CD14-positive monocyte (primary cell): ENCODE results near the gene ADAMTSL2. TPM values are rescaled to one million over a fixed set of nuclear protein-coding genes. Genes with fewer than 3 reads are reported as not detected.

Experiments used
- DNase-seq, 3 donors: peaks; one replicate each; pipeline ENCODE4 v3.0.0-alpha.2; 2011 to 2022
- H2AFZ ChIP-seq: 2 replicates; pipeline ENCODE4 v1.6.0; 2012; ENCODE audit warnings: mild to moderate bottlenecking, low read depth, low read length, inconsistent platforms; ENCODE audit not compliant: insufficient read depth, poor library complexity, severe bottlenecking
- H3K27ac ChIP-seq, 2 donors: 1 replicate in 1 of 2; 2 replicates in 1 of 2; pipeline ENCODE4 v1.5.1; 2012 to 2013; ENCODE audit warnings: low read length in 2 of 2, control low read depth in 1 of 2, inconsistent platforms in 1 of 2, low read depth in 1 of 2, mild to moderate bottlenecking in 1 of 2
- H3K27me3 ChIP-seq, 2 donors: one replicate each; pipeline versions ENCODE4 v1.6.0 to v1.6.1; 2011 to 2013; ENCODE audit warnings: low read length in 2 of 2; ENCODE audit not compliant: control insufficient read depth in 2 of 2, insufficient read depth in 2 of 2
- H3K36me3 ChIP-seq, 2 donors: replicated peaks in 1 of 2; 1 replicate in 1 of 2; 2 replicates in 1 of 2; pipeline versions ENCODE4 v1.5.1 to v1.6.1; 2012 to 2013; ENCODE audit warnings: low read length in 2 of 2, control low read depth in 1 of 2, inconsistent platforms in 1 of 2, mild to moderate bottlenecking in 1 of 2; ENCODE audit not compliant: insufficient read depth in 2 of 2, control insufficient read depth in 1 of 2
- H3K4me1 ChIP-seq, 2 donors: 1 replicate in 1 of 2; 2 replicates in 1 of 2; pipeline versions ENCODE4 v1.5.1 to v1.6.1; 2012 to 2013; ENCODE audit warnings: low read length in 2 of 2, control low read depth in 1 of 2, inconsistent platforms in 1 of 2, mild to moderate bottlenecking in 1 of 2, moderate library complexity in 1 of 2; ENCODE audit not compliant: insufficient read depth in 2 of 2, control insufficient read depth in 1 of 2
- H3K4me2 ChIP-seq: replicated peaks from 2 replicates; pipeline ENCODE3; 2012; ENCODE audit warnings: low read length, moderate library complexity, mild to moderate bottlenecking; ENCODE audit not compliant: poor library complexity, severe bottlenecking; ENCODE audit errors: extremely low read depth
- H3K4me3 ChIP-seq, 3 experiments: fragments of 200-600 bp in 1 of 3; sonication (generic) in 1 of 3; replicated peaks in 1 of 3; 1 replicate in 2 of 3; 2 replicates in 1 of 3; pipeline ENCODE4 v1.5.1; 2011 to 2013; ENCODE audit warnings: low read length in 3 of 3, mild to moderate bottlenecking in 3 of 3, control low read depth in 2 of 3, low read depth in 2 of 3, inconsistent platforms in 1 of 3, moderate library complexity in 1 of 3
- H3K79me2 ChIP-seq: 2 replicates; pipeline ENCODE4 v1.6.0; 2012; ENCODE audit warnings: mild to moderate bottlenecking, control low read depth, inconsistent platforms, low read length, moderate library complexity; ENCODE audit not compliant: insufficient read depth
- H3K9ac ChIP-seq: 2 replicates; pipeline ENCODE4 v1.6.0; 2017; ENCODE audit warnings: low read length, mild to moderate bottlenecking; ENCODE audit not compliant: insufficient read depth, poor library complexity, severe bottlenecking
- H3K9me3 ChIP-seq, 2 donors: replicated peaks in 1 of 2; 1 replicate in 1 of 2; 2 replicates in 1 of 2; pipeline versions ENCODE4 v1.5.1 to v1.6.1; 2012 to 2013; ENCODE audit warnings: low read length in 2 of 2, control low read depth in 1 of 2; ENCODE audit not compliant: control insufficient read depth in 1 of 2, insufficient read depth in 1 of 2
- H4K20me1 ChIP-seq: 2 replicates; pipeline ENCODE4 v1.6.0; 2012; ENCODE audit warnings: mild to moderate bottlenecking, low read length, control low read depth, moderate library complexity; ENCODE audit not compliant: insufficient read depth
- H3K27ac Mint-ChIP-seq, 7 donors: one replicate each; pipeline ENCODE4 v1.8.0; 2020; ENCODE audit warnings: mild to moderate bottlenecking in 7 of 7, mixed read lengths in 7 of 7, moderate library complexity in 6 of 7, inconsistent platforms in 2 of 7
- H3K27me3 Mint-ChIP-seq, 3 donors: one replicate each; pipeline ENCODE4 v1.8.0; 2021 to 2022; ENCODE audit warnings: low read depth in 3 of 3, mild to moderate bottlenecking in 3 of 3, mixed read lengths in 3 of 3, moderate library complexity in 3 of 3, inconsistent platforms in 1 of 3
- H3K36me3 Mint-ChIP-seq, 2 donors: one replicate each; pipeline ENCODE4 v1.8.0; 2020; ENCODE audit warnings: mixed read lengths in 2 of 2, inconsistent platforms in 1 of 2, mild to moderate bottlenecking in 1 of 2
- H3K4me1 Mint-ChIP-seq: one replicate; pipeline ENCODE4 v1.8.0; 2020; ENCODE audit warnings: mild to moderate bottlenecking, mixed read lengths
- H3K4me3 Mint-ChIP-seq, 2 donors: one replicate each; pipeline ENCODE4 v1.8.0; 2020; ENCODE audit warnings: mild to moderate bottlenecking in 2 of 2, mixed read lengths in 2 of 2, moderate library complexity in 1 of 2
- H3K9me3 Mint-ChIP-seq, 7 donors: one replicate each; pipeline ENCODE4 v1.8.0; 2020 to 2022; ENCODE audit warnings: mixed read lengths in 7 of 7, mild to moderate bottlenecking in 6 of 7, moderate library complexity in 6 of 7, inconsistent platforms in 2 of 7
- WGBS: methylation state at CpG from one replicate; pipeline ENCODE4 v1.1.5; 2013; ENCODE audit warnings: missing lambda C conversion rate; ENCODE audit not compliant: insufficient coverage; 5-methylcytosine and 5-hydroxymethylcytosine counted together
- intact Hi-C, 2 donors: fragments of 100-400 bp; cut with micrococcal nuclease; formaldehyde crosslinking; loops; one replicate each; pipeline versions ENCODE4 v1.15.0 to v1.15.1; 2023
- polyA plus RNA-seq, 3 donors: library from polyadenylated mRNA; depleted of rRNA in 1 of 3; unstranded in 2 of 3; stranded (reverse) in 1 of 3; fragments of 300-500 nt in 2 of 3; fragments of >200 nt in 1 of 3; fragmentation: Illumina TruSeq in 2 of 3; gene quantifications; 1 replicate in 2 of 3; 2 replicates in 1 of 3; pipeline ENCODE4 v1.2.3, GENCODE V29; 2012 to 2021
- TF ChIP-seq, protein P1 (sequence below): fragments of 200-600 bp; IDR thresholded peaks from one replicate; pipeline ENCODE4 v1.8.0; 2022; ENCODE audit warnings: antibody characterized with exemption, mild to moderate bottlenecking

Gene ADAMTSL2
- polyA plus RNA-seq, 3 donors = 0.08 TPM; not detected in 2

GRCh38 chr9:133529874-133530273 lies 4.6 kb upstream of the ADAMTSL2 start:
- no peaks in the 10 kb centered on the region for H3K9me3 ChIP-seq
- H3K4me3 ChIP-seq = no peak overlapping the region
- no peak overlapping the region for H3K9ac ChIP-seq
- H3K36me3 ChIP-seq = no peaks in the 10 kb centered on the region
- no peak overlapping the region for H3K27ac ChIP-seq
- 96% methylated on average over 5 of the region's 7 CpGs for WGBS
- H3K4me2 ChIP-seq = no peak overlapping the region
- H3K27me3 Mint-ChIP-seq = peaks cover 24 to 39% (median 30%) of the 10 kb centered on the region in 3 donors
- intact Hi-C loops = no loop called here
- no peak overlapping the region for H3K27ac Mint-ChIP-seq
- TF ChIP-seq, protein P1, sequence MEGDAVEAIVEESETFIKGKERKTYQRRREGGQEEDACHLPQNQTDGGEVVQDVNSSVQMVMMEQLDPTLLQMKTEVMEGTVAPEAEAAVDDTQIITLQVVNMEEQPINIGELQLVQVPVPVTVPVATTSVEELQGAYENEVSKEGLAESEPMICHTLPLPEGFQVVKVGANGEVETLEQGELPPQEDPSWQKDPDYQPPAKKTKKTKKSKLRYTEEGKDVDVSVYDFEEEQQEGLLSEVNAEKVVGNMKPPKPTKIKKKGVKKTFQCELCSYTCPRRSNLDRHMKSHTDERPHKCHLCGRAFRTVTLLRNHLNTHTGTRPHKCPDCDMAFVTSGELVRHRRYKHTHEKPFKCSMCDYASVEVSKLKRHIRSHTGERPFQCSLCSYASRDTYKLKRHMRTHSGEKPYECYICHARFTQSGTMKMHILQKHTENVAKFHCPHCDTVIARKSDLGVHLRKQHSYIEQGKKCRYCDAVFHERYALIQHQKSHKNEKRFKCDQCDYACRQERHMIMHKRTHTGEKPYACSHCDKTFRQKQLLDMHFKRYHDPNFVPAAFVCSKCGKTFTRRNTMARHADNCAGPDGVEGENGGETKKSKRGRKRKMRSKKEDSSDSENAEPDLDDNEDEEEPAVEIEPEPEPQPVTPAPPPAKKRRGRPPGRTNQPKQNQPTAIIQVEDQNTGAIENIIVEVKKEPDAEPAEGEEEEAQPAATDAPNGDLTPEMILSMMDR = no peak
- H4K20me1 ChIP-seq = no peaks in the 10 kb centered on the region
- H3K27me3 ChIP-seq = peaks cover 0 to 23% of the 10 kb centered on the region in 2 donors
- H3K4me1 Mint-ChIP-seq = peaks cover 5% of the 10 kb centered on the region
- H3K9me3 Mint-ChIP-seq = peaks cover 0 to 2% (median 0%) of the 10 kb centered on the region in 7 donors
- no peak overlapping the region for H2AFZ ChIP-seq
- no peaks in the 10 kb centered on the region for H3K4me1 ChIP-seq
- no peak overlapping the region for H3K4me3 Mint-ChIP-seq
- no peaks in the 10 kb centered on the region for H3K79me2 ChIP-seq
- DNase-seq = no peak
- no peaks in the 10 kb centered on the region for H3K36me3 Mint-ChIP-seq

- intact Hi-C loops = no loop called here
- Histone ChIP-seq H4K20me1 (no peaks in the 10 kb centered on the region), H3K4me2 (no peak overlapping the region), H3K9me3 (no peaks in the 10 kb centered on the region), H3K4me1 (no peaks in the 10 kb centered on the region), H3K4me3 (no peak overlapping the region), H3K9ac (no peak overlapping the region), H3K79me2 (no peaks in the 10 kb centered on the region), H3K27ac (no peak overlapping the region), H3K27me3 (peaks cover 0 to 32% of the 10 kb centered on the region in 2 donors), H3K36me3 (no peaks in the 10 kb centered on the region), H2AFZ (no peak overlapping the region)
- Mint-ChIP-seq H3K4me3 (no peak overlapping the region), H3K9me3 (peaks cover 0 to 2% (median 0%) of the 10 kb centered on the region in 7 donors), H3K27ac (no peak overlapping the region), H3K4me1 (peaks cover 5% of the 10 kb centered on the region), H3K36me3 (no peaks in the 10 kb centered on the region), H3K27me3 (peaks cover 33 to 53% (median 41%) of the 10 kb centered on the region in 3 donors)
- TF ChIP-seq, protein P1 = no peak
- WGBS = 88% methylated on average over 9 of the region's 9 CpGs
- DNase-seq = no peak
These were observed 3.2 kb upstream of the ADAMTSL2 start for GRCh38 chr9:133531293-133531692.
